GM18867 (cell line): ENCODE results near the gene IGF1R.

Experiments used
- ATAC-seq: cut with Tn5 transposase; IDR thresholded peaks from one replicate; pipeline ENCODE4 v1.9.1; 2021; ENCODE audit warnings: mild to moderate bottlenecking, moderate library complexity; ENCODE audit not compliant: unreplicated experiment

Gene IGF1R

DNA sequence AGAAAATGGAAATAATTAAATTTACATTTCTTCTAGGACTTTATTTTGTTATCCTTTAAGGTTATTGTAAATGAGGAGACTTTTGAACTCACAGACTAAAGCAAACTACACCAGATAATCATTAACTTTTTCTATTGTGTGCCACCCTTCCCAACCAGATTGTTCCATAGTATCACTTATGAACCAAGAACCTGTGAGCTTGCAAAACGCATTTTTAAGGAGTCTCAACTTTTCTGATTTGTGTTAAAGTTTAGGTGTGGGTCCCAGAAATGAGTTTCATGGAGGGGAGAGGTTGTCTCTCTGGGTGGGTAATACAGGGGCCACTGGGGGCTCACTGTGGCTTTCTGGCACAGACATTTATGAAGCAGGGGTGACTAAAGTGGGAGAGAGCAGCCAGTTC is 75.7 kb downstream of the IGF1R start:
- no peak for ATAC-seq

DNA sequence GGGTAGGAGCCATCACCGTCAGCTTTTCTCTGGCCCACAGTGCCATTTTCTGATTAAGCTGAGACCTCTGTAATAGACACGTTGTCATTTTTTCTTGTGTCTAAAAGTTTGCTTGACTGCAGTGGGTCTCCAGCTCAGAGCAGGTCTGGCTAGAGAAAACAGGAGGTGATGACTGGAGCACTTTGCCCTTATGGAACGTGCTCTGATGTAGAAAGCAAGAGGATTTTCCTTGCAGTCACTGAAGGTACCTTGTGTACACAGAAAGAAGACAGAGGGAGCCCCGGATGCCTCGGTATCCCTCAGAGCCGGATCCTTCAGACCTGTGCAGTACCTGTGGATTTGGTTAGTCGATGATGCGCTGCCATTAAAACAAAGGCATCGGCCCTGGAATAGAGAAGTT is 76.2 kb downstream of the IGF1R start:
- no peak for ATAC-seq

GRCh38 chr15:98725874-98726273 is 77.5 kb downstream of the IGF1R start:
- no peak for ATAC-seq

DNA sequence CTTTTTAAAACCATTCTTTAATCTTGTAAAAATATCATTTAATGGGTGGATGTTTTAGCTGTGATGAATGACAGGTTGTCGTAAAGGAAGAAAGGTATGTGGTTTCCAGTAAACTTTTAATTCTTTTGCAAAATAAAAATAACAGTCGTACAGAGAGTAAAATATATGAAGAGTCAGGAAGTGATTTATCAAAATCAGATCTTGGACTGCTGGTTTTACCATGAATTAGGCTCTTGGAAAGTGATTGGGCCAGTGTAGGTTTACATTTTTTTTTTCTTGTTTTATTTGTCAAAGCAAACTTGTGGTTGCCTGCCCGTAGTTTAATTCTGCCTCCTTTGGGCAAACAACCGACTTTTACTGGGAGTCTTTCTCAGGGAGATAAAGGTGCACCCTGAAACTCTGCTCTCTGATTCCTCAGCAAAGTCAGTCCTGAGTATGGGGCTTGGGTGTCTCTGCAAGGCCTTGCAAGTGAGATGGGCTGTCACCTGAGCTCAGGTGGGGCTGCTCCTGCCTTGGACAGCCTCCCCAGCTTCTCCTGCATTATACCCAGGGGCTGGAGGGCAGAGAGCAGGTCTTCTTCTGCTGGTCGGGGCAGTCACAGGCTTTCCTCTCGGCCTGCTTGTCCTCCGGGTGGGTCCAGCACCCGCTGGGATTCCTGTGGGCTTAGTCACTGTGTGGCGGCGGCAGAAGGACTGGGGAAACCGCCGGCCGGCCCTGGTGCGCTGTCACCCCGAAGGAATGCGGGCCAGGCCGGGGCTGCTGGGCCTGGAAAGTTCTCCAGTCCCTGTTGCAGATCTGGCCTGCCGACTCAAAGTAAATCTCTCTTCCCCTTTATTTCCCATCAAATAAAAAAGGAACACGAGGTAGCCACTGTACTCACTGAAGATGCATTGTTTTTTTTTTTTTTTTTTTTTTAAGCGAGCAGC is 79.0 kb downstream of the IGF1R start:
- ATAC-seq, result no peak

GRCh38 chr15:98728082-98728810 is 79.9 kb downstream of the IGF1R start:
- ATAC-seq, result no peak

DNA sequence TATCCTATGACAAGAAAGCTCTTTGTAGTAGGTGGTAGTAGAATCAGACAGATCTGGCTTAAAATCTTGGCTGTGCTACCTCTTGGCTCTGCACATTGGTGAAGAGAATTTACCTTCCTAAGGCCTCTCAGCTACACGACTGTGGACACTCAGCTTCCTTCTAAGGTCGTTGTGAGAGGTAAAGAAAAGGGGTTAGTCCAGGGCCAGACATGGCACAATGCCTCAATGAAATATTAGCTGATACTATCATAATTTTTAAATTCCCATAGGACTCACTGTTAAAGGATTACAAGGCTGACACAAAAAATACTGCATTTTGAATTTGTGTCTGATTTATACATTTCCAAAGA is 80.4 kb downstream of the IGF1R start:
- no peak for ATAC-seq

- no peak for ATAC-seq
These were observed 81.2 kb downstream of the IGF1R start for GRCh38 chr15:98729446-98730042.

GRCh38 chr15:98730860-98731711 is 82.7 kb downstream of the IGF1R start:
- no peak for ATAC-seq

- ATAC-seq, result no peak
These were observed 83.5 kb downstream of the IGF1R start for GRCh38 chr15:98731712-98732450.

DNA sequence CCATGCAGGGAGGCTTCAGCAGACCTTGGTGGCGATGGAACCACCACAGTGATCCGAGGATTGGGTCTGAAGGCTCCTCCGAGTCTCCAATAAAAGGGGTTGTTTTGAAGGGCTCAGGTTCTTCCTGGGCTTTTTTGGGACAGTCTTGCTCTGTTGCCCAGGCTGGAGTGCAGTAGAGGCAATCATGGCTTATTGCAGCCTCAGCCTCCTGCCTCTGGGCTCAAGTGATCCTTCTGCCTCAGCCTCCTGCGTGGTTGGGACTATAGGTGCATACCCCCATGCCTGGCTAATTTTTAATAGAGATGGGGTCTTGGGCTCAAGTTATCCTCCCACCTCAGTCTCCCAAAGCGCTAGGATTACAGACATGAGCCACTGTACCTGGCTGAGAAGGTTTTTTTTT is 84.8 kb downstream of the IGF1R start:
- no peak for ATAC-seq

DNA sequence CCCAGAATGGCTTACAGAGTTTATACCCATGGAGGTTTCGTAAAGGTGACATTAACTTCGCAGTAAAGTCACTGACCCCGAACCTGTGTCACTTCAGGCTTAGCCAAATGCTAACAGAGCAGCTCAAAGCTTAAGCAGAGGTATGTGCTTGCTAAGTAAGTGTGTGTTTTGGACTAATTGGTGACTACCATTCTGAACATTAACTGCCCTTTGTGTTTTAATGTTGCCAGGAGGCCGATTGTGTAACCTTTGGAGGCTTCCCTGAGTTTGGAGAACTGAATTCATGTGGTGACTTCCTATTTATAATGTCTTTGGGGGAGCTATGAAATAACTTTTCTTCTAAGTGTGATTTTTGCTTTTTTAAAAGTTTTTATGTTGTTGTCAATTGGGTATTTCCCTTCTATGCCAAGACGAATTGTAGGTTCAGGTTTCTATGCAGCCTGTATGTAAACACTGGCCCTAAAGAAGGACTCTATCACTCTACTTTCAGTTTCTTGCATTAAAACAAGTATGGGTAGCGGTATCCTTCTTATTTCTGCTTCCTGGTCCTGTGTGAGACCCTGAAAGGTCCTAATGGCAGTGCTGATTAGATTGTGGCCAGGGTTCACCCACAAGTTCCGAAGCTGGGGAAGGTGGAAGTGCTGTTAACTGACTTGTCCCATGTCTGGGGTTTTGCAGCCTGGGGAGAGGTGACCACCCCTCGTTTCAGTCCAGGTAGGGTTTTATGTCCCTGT is 86.3 kb downstream of the IGF1R start:
- ATAC-seq, result no peak

GRCh38 chr15:98735304-98735703 is 87.0 kb downstream of the IGF1R start:
- ATAC-seq, result no peak

DNA sequence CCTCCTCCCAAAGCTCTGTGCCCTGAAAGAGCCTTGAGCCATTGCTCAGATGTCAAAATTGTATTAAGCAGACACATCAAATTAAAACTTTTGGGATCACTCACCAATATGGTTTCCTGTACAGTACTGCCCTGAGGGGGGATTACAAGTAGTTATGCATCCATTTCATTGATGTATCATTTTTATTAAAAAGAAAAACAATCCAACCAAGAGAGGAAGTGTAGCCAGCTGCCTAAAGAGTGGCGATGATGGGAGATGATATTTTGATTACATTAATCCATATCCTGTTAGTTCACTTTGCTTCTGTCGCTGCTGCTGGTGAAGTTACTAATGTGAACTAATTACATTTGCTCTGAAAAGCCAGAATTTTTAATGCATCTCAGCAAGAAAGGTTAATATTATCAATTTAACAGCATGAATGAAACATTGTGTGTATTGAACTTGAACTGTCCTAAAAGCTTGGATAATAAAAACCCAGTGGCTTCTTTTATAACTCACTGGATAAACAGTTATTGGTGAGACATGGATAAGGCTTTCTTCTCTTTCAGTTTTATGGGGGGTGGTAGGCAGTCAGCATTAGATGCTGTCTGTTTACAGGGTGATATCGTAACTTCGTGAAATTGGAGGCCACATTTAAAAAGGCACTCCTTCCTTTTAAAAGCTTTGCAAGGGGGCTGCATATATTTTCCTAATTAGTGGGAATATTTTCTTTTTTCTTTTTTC is 87.7 kb downstream of the IGF1R start:
- ATAC-seq, result no peak

DNA sequence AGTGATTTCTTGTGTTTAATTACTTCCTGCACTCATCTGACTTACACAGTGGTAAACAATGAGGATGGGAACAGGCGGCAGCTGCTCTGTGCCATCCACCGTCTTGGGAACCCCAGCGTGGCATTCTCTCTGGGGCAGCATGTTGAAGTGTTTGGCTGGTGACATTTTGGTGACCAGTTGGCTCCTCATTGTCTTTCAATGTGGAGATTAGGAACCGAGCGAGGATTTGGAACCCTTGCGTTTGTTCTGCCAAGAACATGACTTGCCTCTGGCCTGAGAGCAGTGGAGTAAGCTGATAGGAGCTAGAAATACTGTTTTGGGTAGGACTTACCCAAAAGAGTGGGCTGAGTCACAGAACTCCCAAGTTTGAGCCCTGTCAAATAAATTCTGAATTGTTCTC is 88.8 kb downstream of the IGF1R start:
- no peak for ATAC-seq

GRCh38 chr15:98737721-98738120 is 89.4 kb downstream of the IGF1R start:
- no peak for ATAC-seq

DNA sequence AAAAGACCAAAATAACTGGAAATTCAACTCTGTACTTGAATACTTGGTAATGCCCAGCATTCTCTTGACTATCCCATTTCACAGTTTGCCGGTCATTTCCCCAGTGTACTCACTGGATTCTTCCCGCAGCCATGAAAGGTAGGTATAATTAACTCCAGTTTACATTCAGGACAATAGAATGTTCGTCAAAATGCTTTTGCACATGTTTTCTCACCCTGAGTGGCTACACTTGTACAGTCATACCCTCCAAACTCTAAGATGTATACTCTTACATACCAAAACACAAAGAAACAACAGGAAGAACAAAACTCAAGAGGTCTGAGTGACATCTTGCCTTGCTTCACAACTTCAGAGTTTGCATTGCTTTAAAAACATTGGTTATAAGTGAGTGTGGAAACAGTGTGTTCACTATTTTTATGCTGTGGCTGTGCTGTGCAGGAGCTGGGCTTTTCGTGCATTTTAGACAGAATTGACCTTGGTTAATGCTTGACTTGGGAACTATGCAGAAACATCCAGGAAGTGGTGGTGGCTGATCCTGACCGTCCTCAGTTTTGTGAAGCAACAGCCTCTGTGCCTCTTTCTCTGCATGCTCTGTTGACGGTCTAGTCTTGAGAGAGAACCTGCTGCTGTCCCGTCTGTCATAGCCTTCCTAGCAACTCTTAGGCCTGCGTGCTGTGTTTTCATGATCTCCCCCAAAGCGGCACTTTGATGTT is 90.5 kb downstream of the IGF1R start:
- no peak for ATAC-seq

GRCh38 chr15:98740295-98740694 is 92.0 kb downstream of the IGF1R start:
- ATAC-seq, result no peak

DNA sequence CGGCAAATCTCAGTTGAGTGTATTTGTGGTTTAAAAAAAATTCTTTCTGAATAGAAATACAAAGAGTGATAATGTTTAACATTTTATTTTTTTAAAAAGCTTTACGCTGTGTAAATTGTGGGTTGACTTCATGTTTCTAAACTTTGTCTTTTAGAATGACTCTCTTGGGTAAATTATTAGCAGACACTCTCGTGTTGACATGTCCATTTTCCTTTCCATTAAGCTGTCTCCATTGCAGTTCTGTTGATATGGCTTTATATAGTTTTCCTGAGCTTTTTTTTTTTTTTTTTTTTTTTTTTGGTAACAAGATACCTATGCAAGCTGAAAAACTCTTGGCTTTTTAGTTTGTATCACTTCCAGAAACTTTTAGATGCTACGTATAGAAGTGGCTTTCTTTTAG is 92.6 kb downstream of the IGF1R start:
- ATAC-seq, result no peak
